HCT116 (cell line): Measurements from ENCODE around the gene ARHGAP42.

ENCODE experiments used
- CTCF ChIP-seq, 3 experiments: fragments of 200-600 bp in 1 of 3; sonication (generic) in 1 of 3; IDR thresholded peaks in 2 of 3; conservative IDR thresholded peaks in 1 of 3; 2 replicates each; pipeline ENCODE4 v1.5.1; 2012 to 2017; ENCODE audit warnings: low read depth in 2 of 3, low read length in 2 of 3, antibody characterized with exemption in 1 of 3, borderline replicate concordance in 1 of 3, control low read depth in 1 of 3, mild to moderate bottlenecking in 1 of 3, mixed read lengths in 1 of 3, mixed run types in 1 of 3, moderate library complexity in 1 of 3; ENCODE audit not compliant: insufficient read depth in 1 of 3
- EZH2 ChIP-seq: fragments of 200-600 bp; sonication (generic); IDR thresholded peaks from 2 replicates; pipeline ENCODE4 v1.6.1; 2017; ENCODE audit warnings: antibody characterized with exemption, mixed run types
- POLR2A ChIP-seq: IDR thresholded peaks from 2 replicates; pipeline ENCODE4 v1.7.0; 2011; ENCODE audit warnings: borderline replicate concordance; ENCODE audit not compliant: insufficient read depth, insufficient read length; ENCODE audit errors: extremely low read depth
- RAD21 ChIP-seq: IDR thresholded peaks from 2 replicates; pipeline ENCODE4 v1.6.1; 2012; ENCODE audit warnings: low read depth, mild to moderate bottlenecking
- SP1 ChIP-seq: IDR thresholded peaks from 2 replicates; pipeline ENCODE4 v1.6.1; 2012; ENCODE audit warnings: low read depth
- YY1 ChIP-seq: IDR thresholded peaks from 2 replicates; pipeline ENCODE4 v1.6.1; 2011; ENCODE audit warnings: low read length, low read depth, moderate library complexity, mild to moderate bottlenecking; ENCODE audit not compliant: insufficient replicate concordance; ENCODE audit errors: extremely low read depth
- ZFX ChIP-seq: fragments of 450-650 bp; IDR thresholded peaks from 2 replicates; pipeline ENCODE4 v1.6.1; 2017
- ZNF274 ChIP-seq: fragments of 200-500 bp; sonication (Bioruptor generic); IDR thresholded peaks from 2 replicates; pipeline ENCODE4 v1.6.1; 2014; ENCODE audit warnings: mild to moderate bottlenecking, low read depth, low read length, inconsistent platforms
- TF ChIP-seq, protein P1 (sequence below): IDR thresholded peaks from 2 replicates; pipeline ENCODE4 v1.6.1; 2012
- TF ChIP-seq, protein P2 (sequence below): IDR thresholded peaks from 2 replicates; pipeline ENCODE4 v1.6.1; 2011; ENCODE audit warnings: mild to moderate bottlenecking, low read length, moderate library complexity; ENCODE audit not compliant: insufficient replicate concordance; ENCODE audit errors: extremely low read depth

DNA sequence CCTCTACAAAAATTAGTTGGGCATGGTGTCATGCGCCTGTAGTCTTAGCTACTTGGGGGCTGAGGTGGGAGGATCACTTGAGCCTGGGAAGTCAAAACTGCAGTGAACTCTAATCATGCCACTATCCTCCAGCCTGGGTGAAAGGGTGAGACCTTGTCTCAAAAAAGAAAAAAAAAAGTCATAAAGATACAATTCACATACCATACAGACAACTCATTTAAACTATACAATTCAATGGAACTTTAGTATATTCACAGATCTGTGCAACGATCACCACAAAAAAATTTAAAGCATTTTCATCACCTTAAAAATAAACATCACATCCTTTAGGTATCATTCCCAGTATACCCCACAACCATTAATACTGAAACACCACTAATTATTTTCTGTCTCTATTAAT lies 241.3 kb downstream of the ARHGAP42 start:
- TF ChIP-seq ZFX = no peak
- no peak for TF ChIP-seq EZH2
- no peak for TF ChIP-seq CTCF (IDR thresholded peaks at IDR 0.05 in 2 of 3, conservative IDR thresholded peaks at IDR 0.05 in 1 of 3; ENCODE audit: borderline replicate concordance in 1 of 3, insufficient read depth in 1 of 3, low read depth in 2 of 3, low read length in 2 of 3)
- TF ChIP-seq, protein P1, sequence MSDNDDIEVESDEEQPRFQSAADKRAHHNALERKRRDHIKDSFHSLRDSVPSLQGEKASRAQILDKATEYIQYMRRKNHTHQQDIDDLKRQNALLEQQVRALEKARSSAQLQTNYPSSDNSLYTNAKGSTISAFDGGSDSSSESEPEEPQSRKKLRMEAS = no peak
- TF ChIP-seq, protein P2, sequence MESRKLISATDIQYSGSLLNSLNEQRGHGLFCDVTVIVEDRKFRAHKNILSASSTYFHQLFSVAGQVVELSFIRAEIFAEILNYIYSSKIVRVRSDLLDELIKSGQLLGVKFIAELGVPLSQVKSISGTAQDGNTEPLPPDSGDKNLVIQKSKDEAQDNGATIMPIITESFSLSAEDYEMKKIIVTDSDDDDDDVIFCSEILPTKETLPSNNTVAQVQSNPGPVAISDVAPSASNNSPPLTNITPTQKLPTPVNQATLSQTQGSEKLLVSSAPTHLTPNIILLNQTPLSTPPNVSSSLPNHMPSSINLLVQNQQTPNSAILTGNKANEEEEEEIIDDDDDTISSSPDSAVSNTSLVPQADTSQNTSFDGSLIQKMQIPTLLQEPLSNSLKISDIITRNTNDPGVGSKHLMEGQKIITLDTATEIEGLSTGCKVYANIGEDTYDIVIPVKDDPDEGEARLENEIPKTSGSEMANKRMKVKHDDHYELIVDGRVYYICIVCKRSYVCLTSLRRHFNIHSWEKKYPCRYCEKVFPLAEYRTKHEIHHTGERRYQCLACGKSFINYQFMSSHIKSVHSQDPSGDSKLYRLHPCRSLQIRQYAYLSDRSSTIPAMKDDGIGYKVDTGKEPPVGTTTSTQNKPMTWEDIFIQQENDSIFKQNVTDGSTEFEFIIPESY = no peak
- TF ChIP-seq YY1 = no peak
- TF ChIP-seq POLR2A = no peak
- TF ChIP-seq SP1 = no peak
- TF ChIP-seq ZNF274 = no peak
- no peak for TF ChIP-seq RAD21
